Measurements from ENCODE around the gene TBC1D22A.
"Not testable (repeated sequence)": the region's sequence is repeated elsewhere in the genome, so short reads cannot be mapped to it uniquely, and the experiment has no call there.

Gene TBC1D22A

GRCh38 chr22:46728470-46728869 lies 34.0 kb upstream of the TBC1D22A start:
- Histone ChIP-seq H3K4me3 (ENCODE audit: low read length in 2 of 2) (no peak overlapping the region), H3K36me3 (ENCODE audit: control insufficient read depth in 2 of 2, insufficient read depth in 2 of 2, low read length in 2 of 2) (peaks cover 5 to 14% of the 10 kb centered on the region in 2 donors), H3K27ac (ENCODE audit: low read length) (no peak overlapping the region), H3K4me1 (ENCODE audit: control insufficient read depth, insufficient read depth, low read length) (peaks cover 33% of the 10 kb centered on the region), H3K9ac (ENCODE audit: low read length in 2 of 2) (no peak overlapping the region), H3K9me3 (ENCODE audit: control insufficient read depth in 2 of 2, low read length in 2 of 2) (no peaks in the 10 kb centered on the region), H3K27me3 (ENCODE audit: control insufficient read depth in 1 of 2, insufficient read depth in 2 of 2, low read length in 2 of 2) (no peaks in the 10 kb centered on the region)

- Histone ChIP-seq H3K9me3 (ENCODE audit: control insufficient read depth in 2 of 2, low read length in 2 of 2) (no peaks in the 10 kb centered on the region), H3K36me3 (ENCODE audit: control insufficient read depth in 2 of 2, insufficient read depth in 2 of 2, low read length in 2 of 2) (peaks cover 0 to 5% of the 10 kb centered on the region in 2 donors), H3K9ac (ENCODE audit: low read length in 2 of 2) (no peak overlapping the region), H3K4me1 (ENCODE audit: control insufficient read depth, insufficient read depth, low read length) (peaks cover 51% of the 10 kb centered on the region), H3K4me3 (ENCODE audit: low read length in 2 of 2) (no peak overlapping the region), H3K27ac (ENCODE audit: low read length) (peak overlapping the region; percentile 55), H3K27me3 (ENCODE audit: control insufficient read depth in 1 of 2, insufficient read depth in 2 of 2, low read length in 2 of 2) (no peaks in the 10 kb centered on the region)
Measured at GRCh38 chr22:46730568-46731245, 31.7 kb upstream of the TBC1D22A start.

GRCh38 chr22:46731246-46732040 lies 31.0 kb upstream of the TBC1D22A start:
- Histone ChIP-seq H3K27me3 (ENCODE audit: control insufficient read depth in 1 of 2, insufficient read depth in 2 of 2, low read length in 2 of 2) (no peaks in the 10 kb centered on the region), H3K4me1 (ENCODE audit: control insufficient read depth, insufficient read depth, low read length) (peaks cover 53% of the 10 kb centered on the region), H3K36me3 (ENCODE audit: control insufficient read depth in 2 of 2, insufficient read depth in 2 of 2, low read length in 2 of 2) (no peaks in the 10 kb centered on the region), H3K9me3 (ENCODE audit: control insufficient read depth in 2 of 2, low read length in 2 of 2) (no peaks in the 10 kb centered on the region), H3K27ac (ENCODE audit: low read length) (peak overlapping the region; percentile 55), H3K4me3 (ENCODE audit: low read length in 2 of 2) (peak overlapping the region in 1 of 2 donors; percentile 3), H3K9ac (ENCODE audit: low read length in 2 of 2) (no peak overlapping the region)

GRCh38 chr22:46732041-46732379 lies 30.4 kb upstream of the TBC1D22A start:
- Histone ChIP-seq H3K27ac (ENCODE audit: low read length) (peak overlapping the region; percentile 55), H3K9me3 (ENCODE audit: control insufficient read depth in 2 of 2, low read length in 2 of 2) (no peaks in the 10 kb centered on the region), H3K27me3 (ENCODE audit: control insufficient read depth in 1 of 2, insufficient read depth in 2 of 2, low read length in 2 of 2) (no peaks in the 10 kb centered on the region), H3K4me3 (ENCODE audit: low read length in 2 of 2) (no peak overlapping the region), H3K36me3 (ENCODE audit: control insufficient read depth in 2 of 2, insufficient read depth in 2 of 2, low read length in 2 of 2) (no peaks in the 10 kb centered on the region), H3K9ac (ENCODE audit: low read length in 2 of 2) (no peak overlapping the region), H3K4me1 (ENCODE audit: control insufficient read depth, insufficient read depth, low read length) (peaks cover 59% of the 10 kb centered on the region)

GRCh38 chr22:46732513-46732912 lies 29.9 kb upstream of the TBC1D22A start:
- H3K4me3 ChIP-seq (ENCODE audit: low read length in 2 of 2) = no peak overlapping the region

GRCh38 chr22:46734213-46734722 lies 28.2 kb upstream of the TBC1D22A start:
- H3K36me3 ChIP-seq (ENCODE audit: control insufficient read depth in 2 of 2, insufficient read depth in 2 of 2, low read length in 2 of 2); H3K27me3 ChIP-seq (ENCODE audit: control insufficient read depth in 1 of 2, insufficient read depth in 2 of 2, low read length in 2 of 2); H3K9me3 ChIP-seq (ENCODE audit: control insufficient read depth in 2 of 2, low read length in 2 of 2); H3K9ac ChIP-seq (ENCODE audit: low read length in 2 of 2): not testable (repeated sequence)
- Histone ChIP-seq H3K4me3 (ENCODE audit: low read length in 2 of 2) (peak overlapping the region in 1 of 2 donors; percentile 77), H3K27ac (ENCODE audit: low read length) (peak overlapping the region; percentile 80), H3K4me1 (ENCODE audit: control insufficient read depth, insufficient read depth, low read length) (peaks cover 73% of the 10 kb centered on the region)

More at GRCh38 chr22:46732513-46732912, 29.9 kb upstream of the TBC1D22A start:
- Histone ChIP-seq H3K9me3 (ENCODE audit: control insufficient read depth in 2 of 2, low read length in 2 of 2) (no peaks in the 10 kb centered on the region), H3K4me1 (ENCODE audit: control insufficient read depth, insufficient read depth, low read length) (peaks cover 64% of the 10 kb centered on the region), H3K36me3 (ENCODE audit: control insufficient read depth in 2 of 2, insufficient read depth in 2 of 2, low read length in 2 of 2) (no peaks in the 10 kb centered on the region), H3K27ac (ENCODE audit: low read length) (no peak overlapping the region), H3K9ac (ENCODE audit: low read length in 2 of 2) (no peak overlapping the region), H3K27me3 (ENCODE audit: control insufficient read depth in 1 of 2, insufficient read depth in 2 of 2, low read length in 2 of 2) (no peaks in the 10 kb centered on the region)

- no peaks in the 10 kb centered on the region for H3K36me3 ChIP-seq (ENCODE audit: control insufficient read depth in 2 of 2, insufficient read depth in 2 of 2, low read length in 2 of 2)
- peak overlapping the region; percentile 80 for H3K27ac ChIP-seq (ENCODE audit: low read length)
- H3K9ac ChIP-seq (ENCODE audit: low read length in 2 of 2) = peak overlapping the region in 1 of 2 donors; percentile 42
- no peaks in the 10 kb centered on the region for H3K27me3 ChIP-seq (ENCODE audit: control insufficient read depth in 1 of 2, insufficient read depth in 2 of 2, low read length in 2 of 2)
- no peaks in the 10 kb centered on the region for H3K9me3 ChIP-seq (ENCODE audit: control insufficient read depth in 2 of 2, low read length in 2 of 2)
- peaks cover 79% of the 10 kb centered on the region for H3K4me1 ChIP-seq (ENCODE audit: control insufficient read depth, insufficient read depth, low read length)
- H3K4me3 ChIP-seq (ENCODE audit: low read length in 2 of 2) = peak overlapping the region; percentile 18 to 77
Measured at GRCh38 chr22:46734830-46735453, 27.5 kb upstream of the TBC1D22A start.

GRCh38 chr22:46735747-46736608 lies 26.5 kb upstream of the TBC1D22A start:
- no peaks in the 10 kb centered on the region for H3K27me3 ChIP-seq (ENCODE audit: control insufficient read depth in 1 of 2, insufficient read depth in 2 of 2, low read length in 2 of 2)
- no peaks in the 10 kb centered on the region for H3K9me3 ChIP-seq (ENCODE audit: control insufficient read depth in 2 of 2, low read length in 2 of 2)
- peak overlapping the region; percentile 80 for H3K27ac ChIP-seq (ENCODE audit: low read length)
- peaks cover 72% of the 10 kb centered on the region for H3K4me1 ChIP-seq (ENCODE audit: control insufficient read depth, insufficient read depth, low read length)
- peak overlapping the region; percentile 41 to 77 for H3K4me3 ChIP-seq (ENCODE audit: low read length in 2 of 2)
- peak overlapping the region; percentile 21 to 66 for H3K9ac ChIP-seq (ENCODE audit: low read length in 2 of 2)
- no peaks in the 10 kb centered on the region for H3K36me3 ChIP-seq (ENCODE audit: control insufficient read depth in 2 of 2, insufficient read depth in 2 of 2, low read length in 2 of 2)

- peak overlapping the region; percentile 80 for H3K27ac ChIP-seq (ENCODE audit: low read length)
- H3K4me1 ChIP-seq (ENCODE audit: control insufficient read depth, insufficient read depth, low read length) = peaks cover 65% of the 10 kb centered on the region
Measured at GRCh38 chr22:46736705-46737104, 25.7 kb upstream of the TBC1D22A start.

More at GRCh38 chr22:46736705-46737104, 25.7 kb upstream of the TBC1D22A start:
- Histone ChIP-seq H3K4me3 (ENCODE audit: low read length in 2 of 2) (peak overlapping the region; percentile 61 to 77), H3K9me3 (ENCODE audit: control insufficient read depth in 2 of 2, low read length in 2 of 2) (no peaks in the 10 kb centered on the region), H3K9ac (ENCODE audit: low read length in 2 of 2) (peak overlapping the region in 1 of 2 donors; percentile 66), H3K27me3 (ENCODE audit: control insufficient read depth in 1 of 2, insufficient read depth in 2 of 2, low read length in 2 of 2) (no peaks in the 10 kb centered on the region), H3K36me3 (ENCODE audit: control insufficient read depth in 2 of 2, insufficient read depth in 2 of 2, low read length in 2 of 2) (no peaks in the 10 kb centered on the region)
